COR-L47 (cell line): ENCODE data around the gene CRAT.
"Not testable (repeated sequence)": the region's sequence is repeated elsewhere in the genome, so short reads cannot be mapped to it uniquely, and the experiment has no call there.

Experiments used
- DNase-seq: peaks from one replicate; lab custom pipeline; 2025; lab: John Stamatoyannopoulos, UW

Gene CRAT

DNA sequence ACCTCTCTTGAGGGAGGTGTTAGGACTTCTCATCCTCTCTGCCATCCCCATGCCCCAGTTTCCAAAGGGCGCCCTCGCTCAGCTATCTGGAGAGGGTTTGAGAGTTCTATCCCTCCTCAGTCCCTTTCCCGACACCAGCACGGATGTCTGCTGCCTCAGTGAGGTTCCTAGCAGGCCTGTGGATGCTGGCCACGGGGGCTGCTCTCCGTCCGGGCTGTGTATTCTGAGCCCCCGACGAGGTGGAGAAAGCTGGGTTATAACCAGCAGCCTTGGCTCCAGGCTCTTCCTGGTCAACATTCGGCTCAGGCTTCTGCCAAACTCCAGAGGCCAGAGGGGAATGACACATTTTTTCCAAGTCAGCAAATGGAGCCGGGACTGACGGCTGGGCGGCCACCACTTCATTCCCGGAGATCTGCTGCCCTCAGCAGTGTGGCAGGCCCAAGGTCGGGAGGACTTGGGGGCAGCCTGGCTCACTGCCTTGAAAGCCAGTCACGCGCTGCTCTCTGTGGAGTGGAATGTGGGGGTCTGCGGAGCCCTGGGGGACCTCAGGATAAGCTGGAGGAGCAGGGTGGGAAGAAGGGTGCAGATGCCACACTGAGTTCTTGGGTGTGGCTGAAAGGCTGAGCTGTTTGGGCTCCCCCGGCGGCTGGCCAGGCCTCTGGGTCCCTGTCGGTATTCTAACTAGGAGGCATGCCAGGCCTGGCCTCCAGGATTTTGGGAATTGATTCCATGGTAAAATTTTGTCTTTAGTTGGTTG, 28.1 kb upstream of the CRAT start:
- DNase-seq, result no peak

DNA sequence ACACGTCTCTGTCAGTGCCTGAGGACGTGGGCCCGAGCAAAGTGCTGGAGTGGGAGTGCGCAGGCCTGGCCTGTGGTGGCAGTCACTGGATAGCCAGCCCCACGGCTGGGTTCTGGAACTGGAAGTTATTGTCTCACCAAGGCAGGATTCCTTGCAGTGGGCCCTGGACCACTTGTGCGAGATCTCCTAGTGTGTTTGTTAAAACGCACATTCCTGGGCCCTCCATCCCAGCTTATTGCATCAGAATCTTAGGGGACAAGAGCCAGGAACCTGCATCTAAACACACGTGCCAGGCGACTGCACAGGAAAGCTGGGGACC, 27.5 kb upstream of the CRAT start:
- DNase-seq, result no peak

DNA sequence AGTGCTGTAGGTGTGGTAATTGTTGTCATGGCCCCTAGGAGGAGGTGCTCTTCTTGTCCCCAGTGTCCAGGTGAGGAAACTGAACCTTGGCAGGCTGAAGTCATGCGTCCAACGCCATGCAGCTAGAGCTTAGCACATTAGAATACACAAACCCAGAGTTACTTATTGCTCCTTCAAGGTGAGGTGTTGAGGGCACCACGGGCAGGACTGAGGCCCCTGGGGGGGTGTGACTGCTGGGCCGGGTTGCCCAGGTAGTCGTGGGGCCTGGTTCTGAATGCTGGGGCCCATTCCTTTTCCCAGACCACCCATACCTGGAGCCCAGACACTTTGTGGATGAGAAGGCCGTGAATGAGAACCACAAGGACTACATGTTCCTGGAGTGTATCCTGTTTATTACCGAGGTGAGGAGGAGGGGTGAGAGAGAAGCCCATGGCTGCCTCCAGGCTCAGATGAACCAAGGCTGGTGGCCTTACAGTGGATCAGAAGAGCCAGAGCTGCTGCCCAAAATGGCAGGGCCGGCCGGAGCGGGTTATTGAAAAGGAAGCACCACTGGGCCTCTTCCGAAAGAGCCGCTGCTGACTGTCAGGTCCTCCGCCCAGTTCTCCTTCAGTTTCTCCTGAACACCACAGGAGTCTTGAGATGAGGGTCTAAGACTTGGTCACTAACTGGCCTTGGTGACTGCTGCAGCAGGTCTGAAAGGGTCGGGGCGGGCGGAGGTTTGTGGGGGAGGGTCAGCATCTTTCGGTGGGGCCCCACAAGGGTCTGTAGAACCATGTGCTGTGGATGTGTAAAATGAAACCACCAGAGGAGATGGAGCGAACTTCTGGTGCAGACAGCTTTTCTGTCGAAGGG, 26.9 kb upstream of the CRAT start:
- DNase-seq, result no peak

DNA sequence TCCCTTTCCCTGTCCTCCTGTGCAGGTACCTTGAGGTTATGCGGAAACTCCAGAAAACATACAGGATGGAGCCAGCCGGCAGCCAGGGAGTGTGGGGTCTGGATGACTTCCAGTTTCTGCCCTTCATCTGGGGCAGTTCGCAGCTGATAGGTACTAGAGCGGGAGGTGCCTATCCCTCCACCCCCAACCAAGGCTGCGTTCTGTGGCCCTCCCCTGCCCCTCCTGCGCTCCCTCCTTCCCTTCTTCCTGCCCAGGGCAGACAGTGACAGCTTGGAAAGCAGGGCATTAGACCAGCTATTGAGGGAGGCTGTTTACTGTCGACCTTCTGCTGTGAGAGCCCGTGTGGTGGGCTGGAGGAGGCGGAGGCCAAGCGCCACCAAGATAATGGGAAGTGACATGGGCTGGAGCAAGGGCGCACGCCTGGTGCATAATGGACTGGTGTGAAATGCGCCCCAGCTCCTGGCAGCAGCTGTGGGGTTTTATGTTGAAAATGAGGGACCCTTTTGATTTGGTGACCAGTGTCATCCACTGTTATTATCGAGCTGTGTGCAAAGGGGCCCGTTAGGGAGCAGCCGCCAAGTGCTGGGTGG, 25.9 kb upstream of the CRAT start:
- no peak for DNase-seq

DNA sequence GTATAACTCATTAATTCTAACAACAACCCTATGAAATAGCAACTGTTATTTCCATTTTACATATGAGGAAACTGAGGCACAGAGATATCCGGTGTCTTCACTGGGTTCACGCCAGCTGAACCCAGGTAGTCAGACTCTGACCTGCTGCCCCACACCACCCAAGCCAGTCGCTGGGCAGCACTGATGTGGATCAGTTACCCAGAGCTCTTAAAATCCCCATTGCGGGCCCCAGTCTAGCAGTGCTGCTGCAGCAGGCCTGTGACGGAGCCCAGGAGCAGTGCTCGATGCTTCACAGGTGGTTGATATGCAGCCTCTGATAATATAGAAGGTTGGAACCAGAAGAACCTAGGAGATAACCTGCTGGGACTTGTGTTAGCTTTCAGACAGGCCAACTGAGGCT, 24.9 kb upstream of the CRAT start:
- DNase-seq, result no peak

DNA sequence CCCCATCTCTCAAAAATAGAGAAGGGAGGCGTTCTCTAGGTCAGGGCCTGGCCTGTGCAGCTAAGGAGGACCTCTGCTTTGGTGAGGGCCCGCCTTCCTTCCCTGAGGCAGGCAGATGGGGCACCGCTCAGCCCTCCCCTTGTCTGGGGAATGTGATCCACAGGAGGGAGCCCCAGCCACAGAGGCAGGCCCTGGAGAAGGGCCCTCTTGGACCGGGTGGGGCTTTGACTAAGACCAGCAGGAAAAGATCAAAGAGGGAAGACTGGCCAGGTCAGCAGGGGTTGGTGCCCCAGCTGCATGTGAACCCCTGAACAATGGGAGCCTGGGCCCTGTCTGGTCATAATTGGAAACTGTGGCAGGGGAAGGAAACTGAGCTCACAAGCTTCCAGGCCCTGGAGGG, 22.5 kb upstream of the CRAT start:
- no peak for DNase-seq

DNA sequence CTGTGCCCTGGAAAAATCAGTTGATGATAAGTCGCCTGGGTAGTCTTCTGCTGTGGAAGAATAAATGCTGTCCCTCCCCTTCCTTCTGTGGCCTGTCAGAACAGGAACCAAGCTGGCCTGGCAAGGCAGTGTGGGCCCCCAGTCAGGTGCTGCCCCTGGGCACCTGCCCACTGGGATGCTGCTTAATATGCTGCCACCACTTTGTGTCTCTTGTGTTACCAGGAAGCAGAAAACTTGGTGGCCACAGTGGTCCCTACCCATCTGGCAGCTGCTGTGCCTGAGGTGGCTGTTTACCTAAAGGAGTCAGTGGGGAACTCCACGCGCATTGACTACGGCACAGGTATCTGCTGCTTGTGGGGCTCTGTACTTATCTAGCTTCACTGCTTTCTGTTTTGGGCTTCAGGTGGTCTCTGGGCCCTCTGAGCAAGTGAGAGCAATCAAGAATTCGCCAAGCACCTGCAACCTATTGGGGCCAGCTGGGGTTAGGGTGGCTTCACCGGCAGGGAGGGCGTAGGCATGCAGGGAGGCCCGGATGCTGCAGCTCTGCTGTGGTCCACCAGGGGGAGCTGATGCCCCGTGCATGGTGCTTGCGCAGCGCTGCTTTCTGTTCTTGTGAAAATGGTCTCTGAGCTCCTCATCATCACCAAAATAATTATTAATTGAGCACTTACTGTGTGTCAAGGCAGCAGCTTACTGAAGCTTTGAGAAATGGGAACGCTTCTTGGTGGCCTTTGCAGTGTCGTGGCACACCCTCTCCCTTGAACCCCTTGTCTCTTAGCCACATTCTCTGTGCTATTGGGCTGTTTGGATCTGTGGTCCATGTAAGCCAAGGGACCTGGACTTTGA, 20.9 kb upstream of the CRAT start:
- DNase-seq, result peak; percentile 27

DNA sequence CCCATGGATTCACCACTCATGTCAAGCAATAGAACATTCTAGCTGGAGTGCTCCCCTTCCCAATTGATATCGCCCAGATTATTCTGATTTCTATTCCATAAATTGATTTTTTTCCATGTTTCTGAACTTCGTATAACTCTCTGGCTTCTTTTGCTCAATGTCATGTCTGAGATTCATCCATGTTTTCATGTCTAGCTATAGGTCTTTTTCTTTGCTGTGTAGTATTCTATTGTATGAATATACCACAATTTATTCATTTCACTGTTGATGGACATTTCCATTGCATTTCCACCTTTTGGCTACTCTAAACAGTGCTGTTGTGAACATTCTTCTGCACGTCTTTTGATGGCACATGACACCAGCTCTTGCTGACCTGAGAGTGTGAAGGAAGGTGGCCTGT, 20.2 kb upstream of the CRAT start:
- no peak for DNase-seq

DNA sequence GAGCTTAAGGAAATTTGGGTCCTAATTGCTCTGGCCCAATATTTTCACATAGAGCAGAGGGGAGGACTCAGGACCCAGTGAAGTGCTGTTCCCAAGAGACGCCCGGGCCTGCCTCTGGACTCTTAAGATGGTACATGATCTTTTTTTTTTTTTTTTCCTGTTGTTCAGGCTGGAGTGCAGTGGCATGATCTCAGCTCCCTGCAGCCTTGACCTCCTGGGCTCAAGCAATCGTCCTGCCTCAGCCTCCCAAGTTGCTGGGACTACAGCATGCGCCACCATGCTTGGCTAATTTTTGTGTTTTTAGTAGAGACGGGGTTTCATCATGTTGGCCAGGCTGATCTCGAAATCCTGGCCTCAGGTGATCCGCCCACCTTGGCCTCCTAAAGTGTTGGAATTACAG, 19.7 kb upstream of the CRAT start:
- DNase-seq, result not testable (repeated sequence)

DNA sequence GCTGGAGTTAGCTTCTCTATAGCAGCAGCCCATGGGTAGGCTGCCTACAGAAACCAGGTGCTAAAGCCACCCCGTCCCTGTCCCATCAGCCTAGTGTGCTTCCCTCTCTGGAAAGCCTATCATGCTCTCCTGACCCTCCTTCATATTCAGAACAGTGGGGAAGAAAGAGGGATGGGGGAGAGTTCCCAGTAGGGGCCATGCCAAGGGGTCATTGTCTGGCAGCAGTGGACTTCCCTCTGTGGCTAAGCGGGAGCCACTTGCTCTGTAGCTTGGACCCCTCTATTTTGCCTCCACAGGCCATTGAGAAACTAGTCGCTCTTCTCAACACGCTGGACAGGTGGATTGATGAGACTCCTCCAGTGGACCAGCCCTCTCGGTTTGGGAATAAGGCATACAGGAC, 18.1 kb upstream of the CRAT start:
- DNase-seq, result no peak

DNA sequence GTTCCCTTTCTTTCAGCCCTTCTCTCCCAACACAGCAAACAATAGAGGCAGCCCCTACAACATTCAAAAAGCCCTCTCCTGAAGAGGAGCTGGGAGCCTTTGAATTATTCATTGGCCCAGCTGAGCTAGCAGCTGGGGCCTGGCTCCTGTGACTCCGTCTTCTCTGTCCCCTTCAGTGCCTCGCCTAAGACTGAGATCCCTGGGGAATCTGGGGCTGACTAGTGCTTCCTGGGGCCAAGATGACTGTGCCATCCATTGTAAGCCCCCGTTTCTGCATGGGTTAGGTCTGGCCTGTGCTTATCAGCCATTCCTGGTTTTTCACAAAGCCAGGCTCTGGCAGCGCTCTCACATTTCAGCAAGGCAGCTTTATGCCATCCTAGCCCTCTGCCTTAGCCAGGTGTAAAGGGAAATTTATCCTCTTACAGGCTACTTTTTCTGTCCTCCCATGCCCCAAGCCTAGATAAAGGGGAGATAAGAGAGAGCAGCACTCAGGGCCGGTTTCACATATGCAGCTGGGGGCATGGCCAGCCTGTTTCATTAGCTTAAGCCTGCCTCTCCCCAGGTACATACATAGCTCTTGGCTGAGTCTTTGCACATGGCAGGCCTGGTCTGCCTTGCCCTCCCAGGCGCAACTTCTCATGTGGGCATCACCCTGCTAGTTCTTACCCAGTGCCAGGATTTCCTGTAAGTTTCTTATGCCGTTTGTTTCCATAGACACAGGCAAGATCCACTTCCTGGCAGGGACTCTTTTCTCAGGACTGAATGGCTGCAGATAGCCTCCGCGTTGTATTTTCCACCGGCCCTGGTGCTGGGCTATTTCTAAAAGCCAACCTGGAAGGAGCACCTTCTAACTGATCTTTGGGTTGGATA, 16.4 kb upstream of the CRAT start:
- no peak for DNase-seq

DNA sequence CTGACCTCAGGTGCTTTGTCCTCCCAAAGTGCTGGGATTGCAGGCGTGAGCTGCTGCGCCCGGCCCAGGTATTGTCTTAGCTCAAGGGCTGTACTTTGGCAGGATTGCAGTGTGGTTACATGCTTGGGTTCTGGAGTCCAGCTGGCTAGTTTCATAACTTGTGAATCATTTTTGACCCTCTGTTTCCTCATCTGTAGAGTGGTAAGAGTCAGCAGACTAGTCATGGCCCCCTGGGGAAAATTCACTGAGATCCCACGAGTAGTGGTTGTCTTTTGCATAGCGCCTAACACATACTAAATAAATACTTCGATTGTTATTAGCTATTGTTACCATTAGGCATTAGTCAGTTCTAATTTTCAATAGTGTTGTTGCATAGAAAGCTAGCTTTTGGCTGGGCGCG, 14.9 kb upstream of the CRAT start:
- DNase-seq, result no peak

DNA sequence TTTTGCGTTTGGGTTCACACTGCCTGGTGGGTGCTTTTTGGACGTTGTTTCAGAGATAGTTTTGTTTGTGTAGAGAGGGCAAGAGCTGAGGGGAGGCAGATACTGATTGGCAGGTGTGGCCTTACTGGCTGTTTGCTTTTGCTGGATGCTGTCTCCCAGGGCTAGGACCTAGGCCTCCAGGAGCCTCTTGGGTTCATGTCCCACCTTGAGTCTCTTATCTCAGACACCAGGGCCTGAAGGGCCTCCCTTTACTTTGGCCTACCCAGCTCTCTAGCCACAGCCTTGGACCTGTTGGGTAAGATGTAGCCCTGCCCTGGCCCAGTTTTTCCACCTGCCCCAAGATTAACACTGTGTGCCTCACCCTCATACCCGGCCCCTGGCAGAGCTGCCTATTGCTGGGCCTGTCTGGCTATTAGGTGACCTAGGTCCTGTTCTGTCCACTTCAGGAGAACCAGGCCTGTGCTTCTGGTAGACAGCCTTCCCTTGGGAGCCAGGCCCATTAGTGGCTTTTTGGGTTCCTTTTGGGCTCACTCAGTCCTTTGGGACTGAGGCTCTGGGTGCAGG, 14.0 kb upstream of the CRAT start:
- DNase-seq, result no peak

DNA sequence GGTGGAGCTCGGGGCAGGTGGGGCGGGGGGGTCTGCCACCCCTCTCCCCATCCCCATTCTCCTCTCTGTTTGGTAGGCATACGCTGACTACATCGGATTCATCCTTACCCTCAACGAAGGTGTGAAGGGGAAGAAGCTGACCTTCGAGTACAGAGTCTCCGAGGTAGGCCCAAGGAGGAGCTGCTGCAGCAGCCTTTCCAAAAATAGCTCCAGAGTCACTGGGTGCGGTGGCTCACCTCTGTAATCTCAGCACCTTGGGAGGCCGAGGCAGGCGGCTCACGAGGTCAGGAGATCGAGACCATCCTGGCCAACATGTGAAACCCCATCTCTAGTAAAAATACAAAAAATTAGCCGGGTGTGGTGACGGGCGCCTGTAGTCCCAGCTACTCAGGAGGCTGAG, 12.4 kb upstream of the CRAT start:
- not testable (repeated sequence) for DNase-seq

DNA sequence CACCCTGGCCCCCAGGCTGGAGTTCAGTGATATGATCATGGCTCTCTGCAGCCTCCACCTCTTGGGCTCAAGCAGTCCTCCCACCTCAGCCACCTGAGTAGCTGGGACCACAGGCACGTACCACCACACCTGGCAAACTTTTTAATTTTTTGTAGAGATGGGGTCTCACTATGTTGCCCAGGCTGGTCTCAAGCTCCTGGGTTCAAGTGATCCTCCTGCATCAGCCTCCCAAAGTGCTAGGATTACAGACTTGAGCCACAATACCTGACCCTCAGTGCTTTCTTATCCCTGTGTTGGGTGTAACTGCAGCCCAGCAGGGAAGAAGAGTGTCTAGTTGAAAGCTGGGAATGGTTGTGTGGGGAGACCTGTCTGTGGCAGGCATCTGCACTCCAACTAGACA, 11.5 kb upstream of the CRAT start:
- DNase-seq, result no peak

DNA sequence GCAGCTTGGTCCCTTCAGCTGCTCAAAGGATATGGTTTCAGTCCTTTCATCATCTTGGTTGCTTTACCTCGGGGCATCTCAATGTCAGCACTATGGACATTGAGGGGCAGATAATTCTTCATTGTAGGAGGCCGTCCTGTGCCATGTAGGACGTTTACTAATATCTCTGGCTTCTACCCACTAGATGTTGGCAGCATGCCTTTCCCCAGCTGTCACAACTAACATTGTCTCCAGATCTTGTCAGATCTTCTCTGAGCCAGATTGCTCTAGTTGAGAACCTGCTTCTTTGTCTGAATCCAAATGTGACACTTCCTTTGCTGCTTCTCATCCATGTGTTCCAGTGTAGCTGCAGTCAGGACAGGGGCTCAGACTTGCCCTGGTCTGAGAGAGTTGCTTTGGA, 10.9 kb upstream of the CRAT start:
- DNase-seq, result no peak

DNA sequence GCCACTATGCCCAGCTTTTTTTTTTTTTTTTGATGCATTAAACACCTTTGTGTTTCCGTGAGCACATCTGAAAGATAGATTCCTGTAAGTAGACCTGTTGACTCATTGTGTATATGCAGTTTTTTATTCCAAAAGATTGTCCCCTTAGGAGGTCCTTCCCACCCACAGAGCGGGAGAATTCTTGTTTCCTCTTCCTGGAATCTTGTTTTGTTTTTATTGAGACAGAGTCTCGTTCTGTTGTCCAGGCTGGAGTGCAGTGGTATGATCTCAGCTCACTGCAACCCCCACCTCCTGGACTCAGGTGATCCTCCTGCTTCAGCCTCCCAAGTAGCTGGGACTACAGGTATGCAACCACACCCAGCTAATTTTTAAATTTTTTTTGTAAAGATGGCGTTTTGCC, 8.2 kb upstream of the CRAT start:
- no peak for DNase-seq

DNA sequence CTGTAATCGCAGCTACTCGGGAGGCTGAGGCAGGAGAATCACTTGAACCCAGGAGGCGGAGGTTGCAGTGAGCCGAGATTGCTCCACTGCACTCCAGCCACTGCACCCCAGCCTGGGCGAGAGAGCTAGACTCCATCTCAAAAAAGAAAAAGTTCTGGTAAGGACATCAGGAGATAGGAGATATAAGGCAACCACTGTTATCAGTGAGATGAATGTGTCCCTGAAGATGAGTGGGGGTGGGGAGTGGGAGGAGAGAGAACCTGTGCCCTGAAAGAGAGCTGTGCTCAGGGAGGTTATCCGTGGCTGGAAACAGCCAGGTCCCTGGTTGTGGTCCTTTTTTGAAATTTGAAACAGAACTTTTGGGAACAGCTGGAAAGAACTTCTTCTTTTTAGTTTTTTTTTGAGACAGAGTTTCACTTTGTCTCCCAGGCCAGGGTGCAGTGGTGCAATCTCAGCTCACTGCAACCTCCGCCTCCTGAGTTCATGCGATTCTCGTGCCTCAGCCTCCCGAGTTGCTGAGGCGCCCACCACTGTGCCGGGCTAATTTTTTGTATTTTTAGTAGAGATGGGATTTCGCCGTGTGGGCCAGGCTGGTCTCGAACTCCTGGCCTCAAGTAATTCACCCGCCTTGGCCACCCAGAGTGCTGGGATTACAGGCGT, 3.2 kb upstream of the CRAT start:
- no peak for DNase-seq

DNA sequence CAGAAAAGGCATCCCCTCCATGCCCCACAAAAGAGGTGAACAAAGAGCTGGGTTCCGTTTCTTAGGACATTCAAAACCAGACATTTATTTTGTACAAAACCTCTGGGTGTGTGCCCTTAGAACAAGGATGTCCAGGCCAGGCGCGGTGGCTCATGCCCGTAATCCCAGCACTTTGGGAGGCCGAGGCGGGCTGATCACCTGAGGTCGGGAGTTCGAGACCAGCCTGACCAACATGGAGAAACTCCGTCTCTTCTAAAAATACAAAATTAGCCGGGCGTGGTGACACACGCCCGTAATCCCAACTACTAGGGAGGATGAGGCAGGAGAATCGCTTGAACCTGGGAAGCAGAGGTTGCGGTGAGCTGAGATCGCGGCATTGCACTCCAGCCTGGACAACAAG, 1.9 kb upstream of the CRAT start:
- DNase-seq, result not testable (repeated sequence)

DNA sequence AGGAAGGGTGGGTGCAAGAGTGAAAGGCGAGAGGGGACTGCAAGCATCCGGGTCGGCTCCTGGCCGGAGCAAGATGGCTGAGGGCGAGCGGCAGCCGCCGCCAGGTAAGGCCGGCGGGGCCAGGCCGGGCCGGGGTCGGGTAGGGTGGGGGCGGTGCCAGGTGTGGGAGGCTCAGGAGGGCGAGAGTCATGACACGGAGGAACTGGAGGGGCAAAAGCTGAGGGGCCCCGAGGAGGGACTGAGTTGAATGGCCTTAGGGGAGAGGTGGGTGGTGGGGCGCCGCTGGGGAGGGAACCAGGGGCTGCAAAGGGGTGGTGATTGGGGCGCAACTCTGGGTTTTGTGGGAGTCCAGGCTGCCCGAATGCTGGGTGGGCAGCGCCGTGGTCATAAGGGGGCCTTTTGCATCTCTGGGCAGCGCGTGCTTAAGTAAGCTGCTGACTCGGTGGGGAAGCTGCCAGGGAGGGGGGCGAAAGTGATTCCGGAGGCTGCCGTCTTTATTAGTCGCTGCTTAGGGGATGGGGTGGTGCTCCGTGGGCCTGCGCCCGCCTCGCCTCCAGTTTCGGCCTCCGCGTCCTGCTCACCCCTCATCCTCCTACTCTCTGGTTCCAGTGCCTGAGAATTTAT, 1.0 kb upstream of the CRAT start:
- DNase-seq, result peak; percentile 20
